Stimulated activated CD8-positive, alpha-beta memory T cell treated with anti-CD3 and anti-CD28 coated beads, Interleukin-15, amount 100 ng/mL, for 1 hour (primary cell): ENCODE measurements around the gene TMEM178B.
"Not testable (repeated sequence)": the region's sequence is repeated elsewhere in the genome, so short reads cannot be mapped to it uniquely, and the experiment has no call there.

Experiments
- DNase-seq: peaks from one replicate; pipeline ENCODE4 v3.0.0-alpha.2; 2020; ENCODE audit warnings: low read depth

The TMEM178B gene

DNA sequence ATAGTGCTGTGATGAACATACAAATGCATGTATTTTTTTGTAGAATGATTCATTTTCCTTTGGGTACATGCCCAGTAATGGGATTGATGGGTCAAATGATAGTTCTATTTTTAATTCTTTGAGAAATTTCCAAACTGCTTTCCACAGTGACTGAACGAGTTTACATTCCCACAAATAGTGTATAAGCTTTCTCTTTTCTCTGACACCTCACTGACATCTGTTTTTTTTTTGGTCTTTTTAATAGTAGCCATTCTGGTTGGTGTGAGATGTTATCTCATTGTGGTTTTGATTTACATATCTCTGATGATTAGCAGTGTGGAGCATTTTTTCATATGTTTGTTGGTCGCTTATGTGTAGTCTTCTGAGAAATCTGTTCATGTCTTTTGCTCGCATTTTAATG is 282.3 kb downstream of the TMEM178B start:
- DNase-seq = no peak

DNA sequence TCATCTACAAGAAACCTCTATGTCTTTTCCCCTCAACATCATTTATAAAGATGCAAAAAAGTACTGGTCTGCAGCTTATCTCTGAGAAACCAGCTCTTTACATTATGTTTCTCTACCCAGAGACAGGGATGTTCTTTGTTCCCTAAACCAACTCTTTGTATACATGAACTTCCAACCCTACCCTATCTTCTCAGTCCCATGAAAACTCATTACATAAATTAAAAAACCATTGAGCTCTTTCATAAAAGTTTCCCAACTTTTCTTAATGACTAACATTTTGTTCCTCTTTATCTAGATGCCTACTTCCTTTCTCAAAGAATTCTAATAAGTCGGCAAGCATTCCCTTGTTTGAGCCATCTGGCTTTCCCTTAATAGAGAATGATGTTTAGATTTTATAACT is 284.5 kb downstream of the TMEM178B start:
- no peak for DNase-seq

GRCh38 chr7:141359262-141359661 is 285.4 kb downstream of the TMEM178B start:
- no peak for DNase-seq

- DNase-seq = no peak
These were observed 286.0 kb downstream of the TMEM178B start for GRCh38 chr7:141359740-141360415.

GRCh38 chr7:141360416-141360760 is 286.5 kb downstream of the TMEM178B start:
- no peak for DNase-seq

GRCh38 chr7:141360803-141361202 is 286.9 kb downstream of the TMEM178B start:
- no peak for DNase-seq

GRCh38 chr7:141361479-141361878 is 287.6 kb downstream of the TMEM178B start:
- DNase-seq = no peak

GRCh38 chr7:141361960-141362359 is 288.1 kb downstream of the TMEM178B start:
- no peak for DNase-seq

DNA sequence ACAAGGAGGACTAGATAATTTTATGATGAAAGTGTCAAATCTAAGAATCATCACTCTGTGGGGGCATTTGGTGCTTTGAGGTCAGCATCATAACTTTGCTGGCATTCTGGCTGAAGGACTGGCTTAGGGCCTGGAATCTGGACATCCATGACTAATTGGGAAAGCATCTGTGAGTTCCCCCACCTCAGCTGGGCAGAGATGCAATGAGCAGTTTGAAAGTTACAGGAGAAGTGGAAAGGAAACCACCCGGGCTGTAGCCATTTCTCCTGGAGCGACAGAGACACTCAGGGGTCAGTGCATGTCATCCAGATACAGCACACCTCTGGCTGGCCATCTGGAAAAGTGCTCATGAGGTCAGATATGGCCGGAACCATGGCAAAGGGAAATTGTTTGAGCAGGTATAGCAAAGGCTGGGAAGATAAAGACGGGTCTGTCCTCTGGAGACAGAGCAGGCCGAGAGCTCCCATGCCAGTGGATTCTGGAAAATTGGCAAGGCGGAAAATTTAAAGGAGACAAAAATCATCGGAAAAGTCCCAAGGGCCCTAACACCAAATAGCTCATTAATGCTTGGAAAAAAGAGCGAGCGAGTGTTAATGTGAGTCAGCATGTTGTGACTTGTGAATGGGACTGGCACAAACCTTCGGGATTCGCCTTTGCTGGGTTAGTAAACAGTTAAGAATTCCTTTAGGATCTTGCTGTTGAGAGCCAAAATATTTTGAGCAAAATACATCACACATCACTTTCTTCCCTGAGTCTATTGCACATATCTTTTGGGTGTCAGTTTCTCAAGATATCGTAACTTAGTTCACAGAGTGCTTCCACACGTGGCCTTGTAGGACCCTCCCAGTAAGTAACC is 288.9 kb downstream of the TMEM178B start:
- DNase-seq = no peak

DNA sequence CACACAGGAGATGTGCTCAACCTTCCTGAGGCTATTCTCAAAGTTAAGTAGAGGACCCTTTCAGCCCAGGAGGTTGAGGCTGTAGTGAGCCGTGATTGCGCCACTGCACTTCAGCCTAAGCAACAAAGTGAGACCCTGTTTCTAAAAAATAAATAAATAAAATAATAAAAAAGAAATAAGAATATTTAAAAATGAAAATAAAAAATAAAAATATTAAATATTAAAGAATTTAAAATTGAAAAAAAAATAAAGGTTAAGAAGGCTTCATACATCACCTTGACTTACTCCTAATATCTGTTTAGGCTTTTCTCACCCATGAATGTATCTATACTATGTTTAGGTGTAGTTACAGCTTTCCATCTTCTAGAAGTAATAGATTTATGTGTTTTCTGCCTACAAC is 289.9 kb downstream of the TMEM178B start:
- no peak for DNase-seq

DNA sequence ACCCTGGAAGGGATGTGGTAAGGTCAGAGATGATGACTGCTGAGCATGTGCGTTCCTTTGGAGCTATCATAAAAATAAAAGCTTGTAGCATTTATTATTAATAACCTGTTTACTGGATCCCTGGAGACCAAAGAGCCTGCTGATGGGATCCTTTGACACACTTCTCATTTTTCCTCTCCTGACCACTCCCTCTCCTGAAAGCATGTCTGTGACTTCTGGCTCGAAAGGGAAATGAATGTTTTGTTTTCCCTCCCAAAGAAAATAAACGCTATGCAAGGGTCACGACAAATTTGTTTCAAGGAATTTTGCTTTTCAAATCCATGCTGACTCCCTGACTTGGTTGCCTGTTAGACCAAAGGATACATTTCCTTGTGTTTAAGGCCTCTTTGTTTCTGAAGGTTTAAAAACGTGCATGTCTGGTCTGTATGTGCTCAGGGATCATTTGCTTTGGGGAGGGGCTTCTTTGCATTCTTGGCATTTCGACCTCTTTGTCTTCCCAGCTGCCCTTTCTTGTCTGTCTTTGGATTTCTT is 292.3 kb downstream of the TMEM178B start:
- no peak for DNase-seq

DNA sequence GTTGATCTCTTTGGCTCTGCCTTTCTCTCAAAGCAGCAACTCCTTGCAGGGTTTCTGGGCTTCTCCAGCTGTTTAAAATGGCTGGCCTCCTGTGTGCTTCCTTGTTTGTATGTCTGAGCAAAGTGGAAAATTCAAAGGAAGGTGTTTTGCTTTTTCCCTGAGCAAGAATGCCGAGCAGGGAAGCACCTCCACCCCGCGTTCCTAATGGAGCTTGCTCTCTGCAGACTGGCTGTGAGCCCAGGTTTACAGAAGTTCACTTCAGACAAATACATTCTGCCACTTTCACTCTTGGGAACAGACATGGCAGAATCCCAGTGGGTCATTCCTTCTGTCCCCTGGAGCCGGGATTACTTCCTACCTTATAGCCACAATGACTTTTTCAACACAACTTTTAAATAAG is 295.6 kb downstream of the TMEM178B start:
- DNase-seq = no peak

GRCh38 chr7:141370178-141370577 is 296.3 kb downstream of the TMEM178B start:
- no peak for DNase-seq

- no peak for DNase-seq
These were observed 296.8 kb downstream of the TMEM178B start for GRCh38 chr7:141370650-141371049.

DNA sequence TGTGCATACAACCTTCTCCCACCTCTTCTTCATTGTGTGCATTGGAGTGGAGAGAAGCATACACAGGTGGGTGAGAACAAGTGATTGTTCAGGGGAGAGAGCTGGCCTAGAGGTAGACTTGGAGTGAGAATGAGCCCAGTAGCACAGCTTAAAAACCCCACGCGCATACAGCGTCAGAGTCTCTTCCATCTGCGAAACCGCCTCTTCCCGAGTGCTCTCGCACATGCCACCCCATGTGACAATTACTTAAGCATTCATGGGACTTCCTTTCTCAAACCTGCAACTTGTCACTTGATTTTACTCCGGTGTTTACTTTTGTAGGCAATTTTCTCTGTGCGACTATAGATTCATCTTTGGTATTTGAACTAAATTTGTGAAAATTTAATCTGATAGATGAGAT is 300.6 kb downstream of the TMEM178B start:
- no peak for DNase-seq

DNA sequence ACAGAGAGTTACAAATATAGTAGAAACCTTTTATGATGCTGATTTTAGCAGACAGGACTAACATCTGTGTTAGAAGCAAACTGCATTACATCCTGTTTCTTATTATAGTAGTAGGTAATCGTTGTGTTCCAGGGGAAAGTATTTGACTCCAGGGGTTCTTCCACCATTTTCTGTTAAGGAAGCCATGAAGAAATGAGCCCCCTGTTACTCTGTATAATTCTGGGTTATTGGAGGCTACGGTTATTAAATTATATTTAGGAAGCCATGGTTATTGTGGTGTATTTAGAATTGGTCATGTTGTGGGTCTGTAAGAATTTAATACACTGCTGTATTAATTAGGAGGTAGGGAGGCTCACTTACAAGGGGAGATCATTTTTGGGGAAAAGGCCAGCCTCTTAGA is 301.6 kb downstream of the TMEM178B start:
- DNase-seq = no peak

DNA sequence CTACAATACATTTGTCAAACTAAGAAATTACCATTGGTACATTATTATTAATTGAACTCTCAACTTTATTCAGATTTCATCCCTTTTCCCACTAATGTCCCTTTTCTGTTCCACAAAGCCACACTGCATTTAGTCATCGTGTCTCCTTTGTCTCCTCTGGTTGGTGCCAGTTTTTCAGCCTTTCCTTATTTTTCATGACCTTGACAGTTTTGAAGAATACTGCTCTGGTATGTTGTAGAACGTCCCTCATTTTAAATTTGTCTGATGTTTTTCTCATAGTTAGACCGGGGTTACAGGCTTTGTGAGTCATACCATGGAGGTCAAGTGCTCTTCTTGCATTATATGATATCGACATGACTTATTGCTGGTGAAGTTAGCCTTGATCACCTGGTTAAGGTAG is 304.0 kb downstream of the TMEM178B start:
- DNase-seq = no peak

- no peak for DNase-seq
These were observed 304.5 kb downstream of the TMEM178B start for GRCh38 chr7:141378405-141378804.

- no peak for DNase-seq
These were observed 308.0 kb downstream of the TMEM178B start for GRCh38 chr7:141381794-141382427.

DNA sequence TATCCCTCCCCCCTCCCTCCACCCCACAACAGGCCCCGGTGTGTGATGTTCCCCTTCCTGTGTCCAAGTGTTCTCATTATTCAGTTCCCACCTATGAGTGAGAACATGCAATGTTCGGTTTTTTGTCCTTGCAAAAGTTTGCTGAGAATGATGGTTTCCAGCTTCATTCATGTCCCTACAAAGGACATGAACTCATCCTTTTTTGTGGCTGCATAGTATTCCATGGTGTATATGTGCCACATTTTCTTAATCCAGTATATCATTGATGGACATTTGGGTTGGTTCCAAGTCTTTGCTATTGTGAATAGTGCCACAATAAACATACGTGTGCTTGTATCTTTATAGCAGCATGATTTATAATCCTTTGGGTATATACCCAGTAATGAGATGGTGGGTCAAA is 309.5 kb downstream of the TMEM178B start:
- DNase-seq = not testable (repeated sequence)

GRCh38 chr7:141386881-141387280 is 313.0 kb downstream of the TMEM178B start:
- no peak for DNase-seq

DNA sequence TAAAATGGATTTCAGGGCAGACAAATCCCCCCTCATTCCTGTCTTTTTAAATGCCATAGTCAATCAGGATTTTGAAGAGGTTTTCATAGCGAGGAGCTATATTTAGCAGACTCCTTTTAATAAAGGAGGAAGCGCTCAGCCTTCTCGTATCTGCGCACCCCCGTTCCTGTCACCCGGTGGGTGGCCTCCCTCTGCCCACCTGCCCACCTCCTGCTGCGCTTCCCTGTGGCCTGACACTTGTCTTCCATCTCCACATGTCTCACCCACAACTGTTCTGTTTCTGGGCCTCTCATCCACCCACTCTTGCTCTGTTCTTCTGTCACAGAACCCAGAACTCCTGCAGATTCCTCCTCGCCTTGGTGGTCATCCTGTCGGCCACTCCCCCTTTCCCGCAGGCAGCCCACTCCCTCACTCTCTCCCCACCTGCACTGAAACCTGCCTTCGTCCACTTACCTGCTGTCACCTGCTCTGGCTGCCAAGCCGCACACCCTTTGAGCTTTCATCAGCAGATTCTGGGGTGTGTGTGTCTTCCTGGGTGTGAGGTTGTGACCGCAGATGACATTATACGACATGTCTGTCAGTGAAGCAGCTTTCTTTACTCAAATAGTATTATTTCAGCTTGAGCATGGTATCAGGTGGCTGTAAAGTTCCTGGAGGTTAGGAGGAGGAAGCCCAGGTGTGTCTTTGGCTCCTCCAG is 313.8 kb downstream of the TMEM178B start:
- no peak for DNase-seq
